GM18508 (cell line): ENCODE measurements around the gene SORBS1.

Experiments
- ATAC-seq: cut with Tn5 transposase; IDR thresholded peaks from one replicate; pipeline ENCODE4 v1.9.1; 2021; ENCODE audit warnings: moderate number of reproducible peaks; ENCODE audit not compliant: insufficient read depth, unreplicated experiment

SORBS1 gene

DNA sequence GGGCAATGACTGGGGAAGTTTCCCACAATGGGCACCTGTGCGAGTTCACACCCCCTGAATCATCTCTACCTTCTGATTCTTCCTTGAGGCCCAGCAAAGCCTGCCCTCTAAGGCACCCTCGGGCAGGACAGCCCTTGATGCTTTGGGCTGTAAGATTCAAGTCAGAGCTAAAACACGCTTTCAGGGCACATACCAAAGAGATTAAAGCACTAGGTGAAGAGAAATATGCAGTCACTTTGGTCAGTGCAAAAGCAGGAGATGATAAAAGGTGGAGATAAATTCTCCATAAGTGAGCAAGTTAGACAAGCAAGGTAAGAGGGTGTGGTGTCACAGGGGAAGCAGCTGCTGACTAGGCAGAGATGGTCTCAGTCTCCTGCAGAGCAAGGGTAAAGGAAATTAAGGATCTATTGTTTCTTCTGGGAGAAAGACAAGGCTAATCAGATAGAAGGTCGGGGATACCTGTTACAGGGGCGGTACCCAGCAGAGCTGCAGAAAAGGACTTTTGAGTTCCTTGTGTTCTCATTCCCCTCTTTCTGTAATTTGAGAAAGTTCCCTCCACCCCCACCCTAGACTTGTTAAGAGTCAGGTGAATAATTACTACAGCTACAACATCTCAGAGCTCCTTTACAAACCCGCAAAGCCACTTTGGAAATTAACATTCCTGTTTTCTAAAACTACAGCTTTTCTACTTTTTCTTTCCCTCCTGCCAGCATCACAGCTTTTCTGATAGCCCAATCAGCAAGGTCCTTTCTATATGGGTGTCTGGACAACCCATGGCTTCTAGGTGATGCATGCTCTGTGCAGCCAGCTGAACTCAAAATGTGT, 296.7 kb downstream of the SORBS1 start:
- ATAC-seq = no peak

DNA sequence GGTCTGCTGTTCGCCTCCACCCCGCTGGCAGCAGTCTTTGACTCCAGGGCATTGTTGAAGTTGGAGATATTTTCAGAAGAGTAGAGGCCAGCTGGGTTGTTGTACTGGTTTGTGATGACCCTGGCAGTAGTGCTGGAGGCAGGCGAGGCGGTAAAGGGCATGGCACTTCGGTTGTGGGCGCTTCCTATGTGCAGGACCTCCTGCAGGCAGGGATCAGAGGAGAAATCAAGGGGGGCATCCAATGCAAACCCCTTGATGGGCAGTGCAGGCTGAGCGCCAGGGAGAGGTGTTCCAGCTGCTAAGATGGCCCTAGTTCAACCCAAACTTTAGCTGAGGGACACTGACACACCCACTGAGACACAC, 297.3 kb downstream of the SORBS1 start:
- no peak for ATAC-seq

DNA sequence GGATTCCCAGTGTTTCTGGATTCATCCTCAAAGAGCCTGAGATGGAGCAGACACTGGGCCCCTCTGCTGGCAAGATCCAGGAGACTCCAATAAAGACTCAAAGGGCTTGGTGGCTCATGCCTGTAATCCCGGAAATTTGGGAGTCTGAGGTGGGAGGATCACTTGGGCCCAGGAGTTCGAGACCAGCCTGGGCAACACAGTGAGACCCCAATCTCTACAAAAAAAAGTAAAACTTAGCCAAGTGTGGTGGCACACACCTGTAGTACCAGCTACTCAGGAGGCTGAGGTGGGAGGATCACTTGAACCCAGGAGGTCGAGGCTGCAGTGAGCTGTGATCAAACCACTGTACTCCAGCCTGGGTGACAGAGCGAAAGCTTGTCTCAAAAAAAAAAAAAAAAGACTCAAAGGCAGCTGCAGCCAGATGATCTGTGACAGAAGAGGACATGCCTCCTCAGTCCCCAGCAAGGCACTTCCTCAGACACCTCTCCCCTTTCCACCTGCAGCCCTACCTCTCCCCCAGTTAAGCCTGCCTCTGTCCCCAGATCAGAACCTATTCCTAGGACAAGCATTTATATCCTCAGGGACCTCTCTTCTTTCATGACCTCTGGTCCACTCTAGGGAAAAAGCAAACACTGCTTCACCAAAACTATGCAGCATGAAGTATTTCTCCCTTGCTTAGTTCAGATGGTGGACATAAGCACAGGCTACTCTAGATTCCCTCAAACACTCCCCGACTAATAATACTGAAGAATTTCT, 298.2 kb downstream of the SORBS1 start:
- ATAC-seq = no peak

DNA sequence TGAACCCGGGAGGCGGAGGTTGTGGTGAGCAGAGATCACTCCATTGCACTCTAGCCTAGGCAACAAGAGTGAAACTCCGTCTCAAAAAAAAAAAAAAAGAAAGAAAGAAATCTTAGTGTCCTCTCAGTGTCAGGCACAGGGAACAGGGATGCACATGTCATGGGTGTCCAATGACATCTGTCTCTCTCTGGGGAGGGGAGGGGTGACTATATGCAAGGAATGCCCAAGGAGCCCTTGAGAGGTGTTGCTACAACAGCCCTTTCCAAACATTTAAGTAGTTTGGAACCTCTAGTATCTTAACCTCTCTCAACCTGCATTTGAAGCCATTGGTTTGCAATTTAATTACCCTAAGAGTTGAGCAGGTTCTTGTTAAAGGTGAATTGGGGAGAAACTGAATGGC, 299.2 kb downstream of the SORBS1 start:
- no peak for ATAC-seq
